ENCODE data around the gene CFAP54. TPM values are rescaled to one million over a fixed set of nuclear protein-coding genes. Genes with fewer than 3 reads are reported as not detected.
A peak's percentile ranks its signal among the peaks of the same experiment; 100 is the strongest.
"Not testable (repeated sequence)": the region's sequence is repeated elsewhere in the genome, so short reads cannot be mapped to it uniquely, and the experiment has no call there.

Gene CFAP54
- total RNA-seq, 6 experiments from 2014 or later: 0.40 to 0.66 (median 0.56) TPM

DNA sequence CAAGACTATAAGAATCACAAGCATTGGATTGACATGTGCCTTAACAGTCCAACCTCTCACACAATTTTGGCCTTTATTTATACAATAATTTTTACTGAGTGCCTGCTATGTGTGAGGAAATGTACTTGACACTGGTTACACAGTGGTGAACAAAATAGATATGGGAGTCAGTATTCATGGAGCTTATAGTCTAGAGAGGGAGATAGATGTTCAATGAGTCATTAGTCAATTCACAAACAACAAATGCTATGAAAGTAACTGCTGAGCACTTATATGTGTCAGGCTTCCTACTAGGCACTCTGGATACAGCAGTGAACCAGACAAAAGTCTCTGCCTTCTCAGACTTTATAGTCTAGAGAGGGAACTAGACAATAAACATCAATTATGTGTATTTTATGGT is 3.7 kb downstream of the CFAP54 start:
- H3K9me3 Mint-ChIP-seq: no peaks in the 10 kb centered on the region
- peaks cover 41% of the 10 kb centered on the region for H3K4me1 Mint-ChIP-seq (ENCODE audit: low read depth)
- no peak overlapping the region for H3K4me3 Mint-ChIP-seq
- no peak overlapping the region for H3K27ac Mint-ChIP-seq
- no peaks in the 10 kb centered on the region for H3K27me3 Mint-ChIP-seq (ENCODE audit: insufficient read depth)
- no peaks in the 10 kb centered on the region for H3K36me3 Mint-ChIP-seq (ENCODE audit: low read depth)
- no peak for TF ChIP-seq CTCF (IDR thresholded peaks at IDR 0.05)
- peak; percentile 48 for DNase-seq

DNA sequence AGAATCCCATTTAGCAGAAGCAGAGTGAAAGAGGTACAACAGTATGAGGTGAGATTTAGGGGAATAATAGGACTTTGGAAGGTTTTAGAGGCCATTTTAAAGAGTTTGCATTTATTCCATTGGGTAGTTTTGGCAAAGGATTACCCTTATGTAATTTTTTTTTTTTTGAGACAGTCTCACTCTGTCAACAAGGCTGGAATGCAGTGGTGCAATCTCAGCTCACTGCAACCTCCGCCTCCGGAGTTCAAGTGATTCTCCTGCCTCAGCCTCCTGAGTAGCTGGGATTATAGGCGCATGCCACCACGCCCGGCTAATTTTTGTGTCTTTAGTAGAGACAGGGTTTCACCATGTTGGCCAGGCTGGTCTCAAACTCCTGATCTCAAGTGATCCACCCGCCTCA is 4.8 kb downstream of the CFAP54 start:
- not testable (repeated sequence) for DNase-seq; H3K27me3 Mint-ChIP-seq (ENCODE audit: insufficient read depth); H3K4me3 Mint-ChIP-seq; H3K27ac Mint-ChIP-seq; H3K36me3 Mint-ChIP-seq (ENCODE audit: low read depth); H3K9me3 Mint-ChIP-seq
- H3K4me1 Mint-ChIP-seq (ENCODE audit: low read depth): peaks cover 31% of the 10 kb centered on the region

DNA sequence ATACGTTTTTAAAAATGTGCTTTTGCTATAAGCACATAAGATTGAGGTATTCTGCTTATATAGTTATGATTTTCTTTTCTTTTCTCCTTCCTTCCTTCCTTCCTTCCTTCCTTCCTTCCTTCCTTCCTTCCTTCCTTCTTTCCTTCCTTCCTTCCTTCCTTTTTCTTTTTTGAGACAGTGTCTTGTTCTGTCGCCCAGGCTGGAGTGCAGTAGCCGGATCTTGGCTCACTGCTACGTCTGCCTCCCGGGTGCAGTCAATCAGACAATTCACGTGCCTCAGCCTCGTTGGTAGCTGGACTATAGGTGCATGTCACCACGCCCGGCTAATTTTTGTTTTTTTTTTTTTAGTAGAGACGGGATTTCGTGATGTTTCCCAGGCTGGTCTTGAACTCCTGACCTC is 5.8 kb downstream of the CFAP54 start:
- Mint-ChIP-seq H3K9me3 (no peaks in the 10 kb centered on the region), H3K4me3 (no peak overlapping the region), H3K27ac (no peak overlapping the region), H3K27me3 (ENCODE audit: insufficient read depth) (no peaks in the 10 kb centered on the region), H3K4me1 (ENCODE audit: low read depth) (peaks cover 25% of the 10 kb centered on the region), H3K36me3 (ENCODE audit: low read depth) (no peaks in the 10 kb centered on the region)
- TF ChIP-seq CTCF (IDR thresholded peaks at IDR 0.05): no peak
- DNase-seq: no peak

DNA sequence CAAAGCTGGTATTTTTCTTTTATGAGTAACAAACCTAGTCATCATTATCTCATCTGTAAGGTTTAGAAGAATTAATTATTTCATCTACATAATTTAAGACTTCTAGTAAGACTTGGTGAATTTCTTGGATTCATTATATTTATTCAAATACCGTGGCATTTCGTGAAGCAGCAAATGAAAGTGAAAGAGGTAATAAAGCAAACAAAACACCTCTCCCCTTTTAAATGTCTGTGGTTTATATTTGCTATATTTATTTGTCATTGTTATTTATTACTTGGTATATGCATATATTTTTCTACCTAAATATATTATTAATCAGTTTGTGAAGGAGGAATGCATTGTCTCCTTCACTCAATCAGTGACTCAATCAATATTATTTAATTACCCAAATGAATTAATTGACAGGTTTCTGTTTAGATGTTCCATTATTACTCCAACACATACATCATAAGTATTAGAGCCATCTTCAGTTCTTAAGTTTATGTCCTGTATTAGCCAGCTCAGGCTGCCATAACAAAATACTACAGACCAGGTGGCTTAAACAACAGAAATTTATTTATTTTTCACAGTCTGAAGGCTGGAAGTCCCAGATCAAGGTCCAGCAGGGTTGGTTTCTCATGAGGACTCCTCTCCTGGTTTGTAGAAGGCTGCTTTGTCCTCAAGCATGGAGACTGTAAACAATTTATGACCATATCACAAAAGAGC is 6.6 kb downstream of the CFAP54 start:
- Mint-ChIP-seq H3K36me3 (ENCODE audit: low read depth) (no peaks in the 10 kb centered on the region), H3K4me3 (no peak overlapping the region), H3K4me1 (ENCODE audit: low read depth) (peaks cover 28% of the 10 kb centered on the region), H3K9me3 (no peaks in the 10 kb centered on the region), H3K27ac (no peak overlapping the region), H3K27me3 (ENCODE audit: insufficient read depth) (no peaks in the 10 kb centered on the region)
- no peak for DNase-seq
- TF ChIP-seq CTCF (IDR thresholded peaks at IDR 0.05): no peak

- no peak overlapping the region for H3K4me3 Mint-ChIP-seq
- H3K4me1 Mint-ChIP-seq (ENCODE audit: low read depth): peaks cover 37% of the 10 kb centered on the region
- H3K9me3 Mint-ChIP-seq: no peaks in the 10 kb centered on the region
- H3K27ac Mint-ChIP-seq: no peak overlapping the region
- DNase-seq: no peak
- H3K27me3 Mint-ChIP-seq (ENCODE audit: insufficient read depth): no peaks in the 10 kb centered on the region
- TF ChIP-seq CTCF (IDR thresholded peaks at IDR 0.05): no peak
- no peaks in the 10 kb centered on the region for H3K36me3 Mint-ChIP-seq (ENCODE audit: low read depth)
These were observed 7.6 kb downstream of the CFAP54 start for GRCh38 chr12:96496944-96497343.

- no peak overlapping the region for H3K27ac Mint-ChIP-seq
- H3K36me3 Mint-ChIP-seq (ENCODE audit: low read depth): no peaks in the 10 kb centered on the region
- no peak for DNase-seq
- TF ChIP-seq CTCF (IDR thresholded peaks at IDR 0.05): no peak
- no peaks in the 10 kb centered on the region for H3K27me3 Mint-ChIP-seq (ENCODE audit: insufficient read depth)
- no peak overlapping the region for H3K4me3 Mint-ChIP-seq
- H3K4me1 Mint-ChIP-seq (ENCODE audit: low read depth): peaks cover 45% of the 10 kb centered on the region
- no peaks in the 10 kb centered on the region for H3K9me3 Mint-ChIP-seq
These were observed 8.5 kb downstream of the CFAP54 start for GRCh38 chr12:96497855-96498254.
